Mesendoderm (in vitro differentiated cells): ENCODE data around the gene EFCAB12.

Source experiments
- DNase-seq: peaks from one replicate; pipeline ENCODE4 v3.0.0; 2013
- H2AK5ac ChIP-seq: 2 replicates; pipeline ENCODE4 v1.6.1; 2013; ENCODE audit warnings: low read length, inconsistent platforms
- H2BK120ac ChIP-seq: 2 replicates; pipeline ENCODE4 v1.6.1; 2013; ENCODE audit warnings: low read depth, mild to moderate bottlenecking, low read length, moderate library complexity, mixed read lengths
- H2BK15ac ChIP-seq: replicated peaks from 2 replicates; pipeline ENCODE4 v1.6.1; 2013; ENCODE audit warnings: low read depth, mild to moderate bottlenecking, moderate library complexity
- H2BK5ac ChIP-seq: 2 replicates; pipeline ENCODE4 v1.6.1; 2013; ENCODE audit warnings: low read length, inconsistent platforms
- H3K18ac ChIP-seq: 2 replicates; pipeline ENCODE4 v1.6.1; 2013; ENCODE audit warnings: mild to moderate bottlenecking, low read length, mixed read lengths
- H3K23ac ChIP-seq: one replicate; pipeline ENCODE4 v1.6.1; 2013; ENCODE audit warnings: low read length
- H3K27ac ChIP-seq: 2 replicates; pipeline ENCODE4 v1.5.1; 2013; ENCODE audit warnings: low read depth, mild to moderate bottlenecking, inconsistent platforms, low read length, moderate library complexity
- H3K27me3 ChIP-seq: 2 replicates; pipeline ENCODE4 v1.6.1; 2013; ENCODE audit warnings: low read length, control low read depth, mild to moderate bottlenecking, inconsistent platforms; ENCODE audit not compliant: insufficient read depth, poor library complexity
- H3K36me3 ChIP-seq: 2 replicates; pipeline ENCODE4 v1.6.1; 2013; ENCODE audit warnings: low read length, inconsistent platforms; ENCODE audit not compliant: control insufficient read depth, insufficient read depth
- H3K4ac ChIP-seq: one replicate; pipeline ENCODE4 v1.6.1; 2013; ENCODE audit warnings: low read depth, mild to moderate bottlenecking, low read length, moderate library complexity
- H3K4me1 ChIP-seq: 2 replicates; pipeline ENCODE4 v1.6.1; 2013; ENCODE audit warnings: low read depth, low read length, inconsistent platforms; ENCODE audit not compliant: control insufficient read depth
- H3K4me2 ChIP-seq: 2 replicates; pipeline ENCODE4 v1.6.1; 2013; ENCODE audit warnings: low read length
- H3K4me3 ChIP-seq: 2 replicates; pipeline ENCODE4 v1.5.1; 2013; ENCODE audit warnings: mild to moderate bottlenecking, low read length
- H3K56ac ChIP-seq: one replicate; pipeline ENCODE4 v1.6.1; 2013; ENCODE audit warnings: low read length
- H3K79me1 ChIP-seq: 2 replicates; pipeline ENCODE4 v1.6.1; 2013; ENCODE audit warnings: low read length, inconsistent platforms
- H3K79me2 ChIP-seq: 2 replicates; pipeline ENCODE4 v1.6.1; 2013; ENCODE audit warnings: mild to moderate bottlenecking, low read length; ENCODE audit not compliant: control insufficient read depth, insufficient read depth
- H3K9ac ChIP-seq: 2 replicates; pipeline ENCODE4 v1.6.1; 2013; ENCODE audit warnings: low read length, inconsistent platforms
- H4K5ac ChIP-seq: one replicate; pipeline ENCODE4 v1.6.1; 2013; ENCODE audit warnings: low read length
- H4K8ac ChIP-seq: one replicate; pipeline ENCODE4 v1.6.1; 2013; ENCODE audit warnings: low read depth, mild to moderate bottlenecking, control low read depth, low read length, moderate library complexity
- WGBS: extraction: QIAGEN DNeasy Blood & Tissue Kit; methylation state at CpG from one replicate; pipeline ENCODE4 v1.1.7; 2013; ENCODE audit warnings: low lambda C conversion rate, missing lambda C conversion rate; ENCODE audit not compliant: insufficient coverage; ENCODE audit errors: extremely low coverage; 5-methylcytosine and 5-hydroxymethylcytosine counted together
- small RNA-seq: library from polyadenylated mRNA; stranded (forward); fragments of <200 nt; extraction: miRNeasy Mini kit (QIAGEN cat#:217004); gene quantifications from one replicate; pipeline ENCODE3, GENCODE V24; 2013; ENCODE audit not compliant: insufficient read depth

The EFCAB12 gene

DNA sequence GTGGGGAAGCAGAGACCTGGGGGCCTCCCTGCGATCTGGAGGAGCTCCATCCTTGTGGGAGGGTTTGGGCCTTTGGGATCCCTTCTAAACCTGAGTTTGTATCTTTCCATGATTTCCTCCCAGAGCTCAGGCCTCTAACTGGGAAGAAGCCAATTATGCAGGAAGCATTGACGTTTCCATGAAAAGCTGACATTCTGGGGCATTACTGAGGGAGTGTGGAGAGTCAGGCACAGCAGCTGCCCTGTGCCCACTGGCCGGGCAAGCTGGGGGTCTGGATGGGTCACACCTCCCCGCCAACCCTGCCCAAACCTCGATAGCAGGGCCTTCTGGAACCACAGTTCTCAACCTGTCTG lies 74.9 kb downstream of the EFCAB12 start:
- no peak overlapping the region for H3K4ac ChIP-seq
- H3K79me1 ChIP-seq: no peaks in the 10 kb centered on the region
- H2BK15ac ChIP-seq: no peak overlapping the region
- no peak overlapping the region for H3K4me3 ChIP-seq
- H3K9ac ChIP-seq: no peak overlapping the region
- no peak overlapping the region for H2BK5ac ChIP-seq
- H3K4me1 ChIP-seq: no peaks in the 10 kb centered on the region
- no peak overlapping the region for H2AK5ac ChIP-seq
- no peak overlapping the region for H3K56ac ChIP-seq
- H4K8ac ChIP-seq: no peak overlapping the region
- no peak overlapping the region for H3K23ac ChIP-seq
- no peak overlapping the region for H3K18ac ChIP-seq
- H3K36me3 ChIP-seq: no peaks in the 10 kb centered on the region
- no peak overlapping the region for H4K5ac ChIP-seq
- no CpG with 5 or more reads among the region's 5 CpGs for WGBS
- no peaks in the 10 kb centered on the region for H3K27me3 ChIP-seq
- H3K79me2 ChIP-seq: no peaks in the 10 kb centered on the region
- no peak overlapping the region for H2BK120ac ChIP-seq
- H3K27ac ChIP-seq: no peak overlapping the region
- no peak overlapping the region for H3K4me2 ChIP-seq
- no peak for DNase-seq

- DNase-seq: peak; percentile 28
- Histone ChIP-seq H3K4me1 (no peaks in the 10 kb centered on the region), H2BK15ac (no peak overlapping the region), H3K27me3 (no peaks in the 10 kb centered on the region), H3K9ac (no peak overlapping the region), H4K8ac (no peak overlapping the region), H2AK5ac (no peak overlapping the region), H3K27ac (no peak overlapping the region), H2BK5ac (no peak overlapping the region), H2BK120ac (no peak overlapping the region), H3K23ac (no peak overlapping the region), H4K5ac (no peak overlapping the region), H3K56ac (no peak overlapping the region), H3K18ac (no peak overlapping the region), H3K4me3 (no peak overlapping the region), H3K79me1 (no peaks in the 10 kb centered on the region), H3K4me2 (no peak overlapping the region), H3K79me2 (no peaks in the 10 kb centered on the region), H3K4ac (no peak overlapping the region), H3K36me3 (no peaks in the 10 kb centered on the region)
- no CpG with 5 or more reads among the region's 14 CpGs for WGBS
Measured at GRCh38 chr3:129352650-129353588, 75.5 kb downstream of the EFCAB12 start.

GRCh38 chr3:129352045-129352444 lies 76.4 kb downstream of the EFCAB12 start:
- no peak overlapping the region for H3K23ac ChIP-seq
- H3K4ac ChIP-seq: no peak overlapping the region
- H4K5ac ChIP-seq: no peak overlapping the region
- H3K4me2 ChIP-seq: no peak overlapping the region
- peak; percentile 45 for DNase-seq
- no peak overlapping the region for H3K27ac ChIP-seq
- no peak overlapping the region for H3K18ac ChIP-seq
- H3K36me3 ChIP-seq: no peaks in the 10 kb centered on the region
- no peaks in the 10 kb centered on the region for H3K27me3 ChIP-seq
- no peaks in the 10 kb centered on the region for H3K79me1 ChIP-seq
- H3K4me1 ChIP-seq: no peaks in the 10 kb centered on the region
- no peak overlapping the region for H3K9ac ChIP-seq
- H2BK5ac ChIP-seq: no peak overlapping the region
- no peak overlapping the region for H2BK15ac ChIP-seq
- H3K4me3 ChIP-seq: no peak overlapping the region
- H2BK120ac ChIP-seq: no peak overlapping the region
- no peak overlapping the region for H3K56ac ChIP-seq
- no CpG with 5 or more reads among the region's 8 CpGs for WGBS
- no peak overlapping the region for H2AK5ac ChIP-seq
- H3K79me2 ChIP-seq: no peaks in the 10 kb centered on the region
- no peak overlapping the region for H4K8ac ChIP-seq

Small RNA genes within 50 kb of the gene (small RNA-seq; reads per million reads assigned to genes)
- 3.4 reads per million, percentile 53 among the genes with 10 or more reads in this experiment for gene SNORA7B
